ENCODE measurements around the gene APRT. TPM values are rescaled to one million over a fixed set of nuclear protein-coding genes. Genes with fewer than 3 reads are reported as not detected.
A peak's percentile ranks its signal among the peaks of the same experiment; 100 is the strongest.
"Not testable (repeated sequence)": the region's sequence is repeated elsewhere in the genome, so short reads cannot be mapped to it uniquely, and the experiment has no call there.

APRT gene
- total RNA-seq, 4 donors from 2014 or later, result 60.6 to 141 (median 98.6) TPM

DNA sequence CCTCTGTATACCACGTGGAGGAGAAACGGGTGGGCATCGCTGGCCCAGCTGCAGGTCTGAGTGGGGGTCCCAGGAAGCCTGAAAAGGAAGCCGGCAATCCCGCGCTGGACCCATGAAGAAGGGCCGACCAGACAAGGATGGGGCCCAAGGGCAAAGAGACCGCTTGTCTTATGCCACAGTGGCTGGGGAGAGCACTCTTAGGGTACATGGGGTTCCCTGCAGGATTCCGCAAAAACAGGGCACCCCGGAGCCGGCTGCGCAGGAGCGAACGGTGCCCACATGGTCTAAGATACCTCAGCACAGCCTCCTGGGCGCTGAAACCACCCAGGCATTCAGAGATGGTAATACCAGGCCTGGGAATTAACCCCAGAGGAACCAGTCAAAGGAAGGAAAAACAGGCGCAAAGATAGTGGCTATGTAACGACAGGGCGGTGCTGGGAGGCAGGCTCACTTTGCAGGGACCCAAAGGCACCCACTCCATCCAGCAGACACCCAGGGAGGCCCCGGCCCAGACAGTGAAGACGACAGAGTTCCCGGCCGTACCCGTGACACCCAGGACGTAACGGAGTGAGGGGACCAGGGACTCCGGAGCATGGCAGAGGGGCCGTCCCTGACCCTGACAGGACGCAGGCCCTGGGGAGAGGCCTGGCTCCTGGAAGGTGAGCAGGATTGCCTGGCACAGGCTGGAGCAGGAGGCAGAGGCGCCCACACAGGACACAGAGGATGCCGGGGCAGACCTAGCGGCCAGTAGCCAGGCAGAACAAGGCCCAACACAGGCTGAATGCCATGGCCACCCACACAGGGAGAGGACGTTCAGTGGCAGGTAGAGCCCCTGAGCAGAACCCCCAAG lies 37.0 kb downstream of the APRT start:
- no peak for DNase-seq (ENCODE audit: extremely low spot score)
- TF ChIP-seq POLR2AphosphoS5 (IDR thresholded peaks at IDR 0.05), result no peak
- TF ChIP-seq, protein P1, sequence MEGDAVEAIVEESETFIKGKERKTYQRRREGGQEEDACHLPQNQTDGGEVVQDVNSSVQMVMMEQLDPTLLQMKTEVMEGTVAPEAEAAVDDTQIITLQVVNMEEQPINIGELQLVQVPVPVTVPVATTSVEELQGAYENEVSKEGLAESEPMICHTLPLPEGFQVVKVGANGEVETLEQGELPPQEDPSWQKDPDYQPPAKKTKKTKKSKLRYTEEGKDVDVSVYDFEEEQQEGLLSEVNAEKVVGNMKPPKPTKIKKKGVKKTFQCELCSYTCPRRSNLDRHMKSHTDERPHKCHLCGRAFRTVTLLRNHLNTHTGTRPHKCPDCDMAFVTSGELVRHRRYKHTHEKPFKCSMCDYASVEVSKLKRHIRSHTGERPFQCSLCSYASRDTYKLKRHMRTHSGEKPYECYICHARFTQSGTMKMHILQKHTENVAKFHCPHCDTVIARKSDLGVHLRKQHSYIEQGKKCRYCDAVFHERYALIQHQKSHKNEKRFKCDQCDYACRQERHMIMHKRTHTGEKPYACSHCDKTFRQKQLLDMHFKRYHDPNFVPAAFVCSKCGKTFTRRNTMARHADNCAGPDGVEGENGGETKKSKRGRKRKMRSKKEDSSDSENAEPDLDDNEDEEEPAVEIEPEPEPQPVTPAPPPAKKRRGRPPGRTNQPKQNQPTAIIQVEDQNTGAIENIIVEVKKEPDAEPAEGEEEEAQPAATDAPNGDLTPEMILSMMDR (IDR thresholded peaks at IDR 0.05), result no peak
- H3K4me3 ChIP-seq, result no peak overlapping the region
- no peaks in the 10 kb centered on the region for H3K27me3 ChIP-seq
- H3K9me3 ChIP-seq, result no peaks in the 10 kb centered on the region
- WGBS, result 92% methylated on average over 23 of the region's 32 CpGs
- peaks cover 75 to 100% (median 100%) of the 10 kb centered on the region in 4 donors for H3K4me1 ChIP-seq
- no peaks in the 10 kb centered on the region for H3K36me3 ChIP-seq
- intact Hi-C loops (cut with DNase I), result no loop called here
- H3K27ac ChIP-seq (replicated peaks in 1 of 4), result peak overlapping the region; percentile 88 to 92 (median 92)

DNA sequence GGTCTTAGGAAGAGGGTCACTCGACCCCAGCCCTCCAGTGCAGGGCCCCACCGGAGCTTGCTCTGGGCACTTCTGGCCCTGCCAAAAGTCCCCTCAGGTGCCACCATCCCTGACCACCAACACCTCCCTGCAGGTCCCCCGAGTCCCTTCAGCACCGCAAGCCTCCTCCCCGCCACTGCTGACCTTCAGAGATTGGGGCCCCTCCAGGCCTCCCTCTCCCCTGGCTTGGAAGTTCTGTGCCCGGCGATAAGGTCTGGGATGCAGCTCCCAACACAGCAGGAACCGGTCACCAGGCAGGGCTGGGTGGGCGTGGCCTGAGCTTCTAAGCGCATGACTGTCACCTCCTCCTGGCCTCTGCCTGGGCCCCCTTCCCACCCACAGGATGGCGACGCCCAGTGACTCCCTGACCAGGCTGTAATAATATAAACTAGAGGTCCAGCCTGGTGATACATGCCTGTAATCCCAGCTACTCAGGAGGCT lies 37.9 kb downstream of the APRT start:
- intact Hi-C loops (cut with DNase I), result no loop called here
- Histone ChIP-seq H3K27me3 (no peaks in the 10 kb centered on the region), H3K9me3 (no peaks in the 10 kb centered on the region), H3K4me3 (no peak overlapping the region), H3K27ac (replicated peaks in 1 of 4) (peak overlapping the region; percentile 88 to 92 (median 92)), H3K36me3 (no peaks in the 10 kb centered on the region), H3K4me1 (peaks cover 75 to 100% (median 100%) of the 10 kb centered on the region in 4 donors)
- no peak for DNase-seq (ENCODE audit: extremely low spot score)
- TF ChIP-seq POLR2AphosphoS5 (IDR thresholded peaks at IDR 0.05), result peak; percentile 14 to 48
- TF ChIP-seq EP300 (IDR thresholded peaks at IDR 0.05), result no peak
- TF ChIP-seq POLR2A (IDR thresholded peaks at IDR 0.05; ENCODE audit: low read depth), result no peak
- TF ChIP-seq, protein P1 (IDR thresholded peaks at IDR 0.05), result no peak
- 35% methylated on average over 7 of the region's 12 CpGs for WGBS

DNA sequence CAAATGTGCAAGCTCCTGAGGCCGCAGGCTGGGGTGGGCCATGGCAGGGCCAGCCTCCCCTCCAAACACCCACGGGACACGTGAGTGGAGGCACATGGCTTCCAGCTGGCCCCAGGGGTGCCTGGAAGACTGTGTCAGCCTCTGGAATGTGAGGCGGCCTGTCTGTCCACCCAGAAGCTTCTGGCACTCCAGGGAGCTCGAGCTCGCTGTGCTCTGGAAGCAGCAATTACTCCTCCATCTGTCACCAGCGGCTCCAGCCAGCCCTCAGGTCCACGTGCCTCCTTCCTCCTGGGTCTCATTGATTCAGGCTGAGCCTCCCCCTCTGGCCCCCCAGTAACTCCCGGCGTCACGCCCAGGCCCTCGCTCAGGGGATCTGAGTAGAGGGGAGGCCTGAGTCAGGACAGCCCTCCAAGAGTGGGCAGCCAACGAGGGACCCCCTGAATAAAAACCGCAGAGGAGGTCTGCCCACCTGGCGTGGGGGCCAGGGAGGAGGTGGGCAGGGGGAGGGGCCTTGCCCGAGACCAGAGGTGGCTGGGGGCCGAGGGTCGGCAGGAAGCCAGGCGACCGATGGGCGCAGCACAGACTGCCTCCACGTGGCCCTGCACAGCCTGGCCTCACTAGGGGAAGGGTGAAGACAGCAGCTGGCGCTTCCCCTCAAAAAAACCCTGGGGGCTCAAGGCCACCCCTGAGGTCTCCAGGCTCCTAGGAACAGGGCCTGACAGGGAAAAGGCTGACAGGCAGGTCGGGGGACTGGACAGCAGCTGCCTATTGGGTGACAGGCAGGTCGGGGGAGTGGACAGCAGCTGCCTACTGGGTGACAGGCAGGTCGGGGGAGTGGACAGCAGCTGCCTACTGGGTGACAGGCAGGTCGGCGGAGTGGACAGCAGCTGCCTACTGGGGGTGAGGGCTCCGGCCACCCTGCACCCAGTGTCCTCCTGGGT lies 38.6 kb downstream of the APRT start:
- DNase-seq (ENCODE audit: extremely low spot score), result no peak
- Histone ChIP-seq H3K4me1 (peaks cover 76 to 100% (median 100%) of the 10 kb centered on the region in 4 donors), H3K27ac (replicated peaks in 1 of 4) (peak overlapping the region; percentile 88 to 92 (median 92)), H3K36me3 (no peaks in the 10 kb centered on the region), H3K9me3 (no peaks in the 10 kb centered on the region), H3K4me3 (no peak overlapping the region), H3K27me3 (no peaks in the 10 kb centered on the region)
- WGBS, result 29% methylated on average over 21 of the region's 29 CpGs
- TF ChIP-seq POLR2AphosphoS5 (IDR thresholded peaks at IDR 0.05) (peak; percentile 83 to 92), POLR2A (IDR thresholded peaks at IDR 0.05; ENCODE audit: low read depth) (no peak), EP300 (IDR thresholded peaks at IDR 0.05) (peak; percentile 45)
- intact Hi-C loops (cut with DNase I), result no loop called here

DNA sequence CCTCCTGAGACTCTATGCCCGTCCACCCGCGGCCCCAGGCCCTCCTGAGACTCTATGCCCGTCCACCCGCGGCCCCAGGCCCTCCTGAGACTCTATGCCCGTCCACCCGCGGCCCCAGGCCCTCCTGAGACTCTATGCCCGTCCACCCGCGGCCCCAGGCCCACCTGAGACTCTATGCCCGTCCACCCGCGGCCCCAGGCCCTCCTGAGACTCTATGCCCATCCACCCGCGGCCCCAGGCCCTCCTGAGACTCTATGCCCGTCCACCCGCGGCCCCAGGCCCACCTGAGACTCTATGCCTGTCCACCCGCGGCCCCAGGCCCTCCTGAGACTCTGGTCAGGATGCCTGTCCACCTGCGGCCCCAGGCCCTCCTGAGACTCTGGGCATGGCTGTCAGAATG lies 39.9 kb downstream of the APRT start:
- peaks cover 82 to 100% (median 100%) of the 10 kb centered on the region in 4 donors for H3K4me1 ChIP-seq
- H3K36me3 ChIP-seq; intact Hi-C loops (cut with DNase I); H3K9me3 ChIP-seq; DNase-seq (ENCODE audit: extremely low spot score); H3K4me3 ChIP-seq; H3K27me3 ChIP-seq: not testable (repeated sequence)
- WGBS, result no CpG with 5 or more reads among the region's 23 CpGs
- H3K27ac ChIP-seq (replicated peaks in 1 of 4), result peak overlapping the region; percentile 88 to 92 (median 92)

DNA sequence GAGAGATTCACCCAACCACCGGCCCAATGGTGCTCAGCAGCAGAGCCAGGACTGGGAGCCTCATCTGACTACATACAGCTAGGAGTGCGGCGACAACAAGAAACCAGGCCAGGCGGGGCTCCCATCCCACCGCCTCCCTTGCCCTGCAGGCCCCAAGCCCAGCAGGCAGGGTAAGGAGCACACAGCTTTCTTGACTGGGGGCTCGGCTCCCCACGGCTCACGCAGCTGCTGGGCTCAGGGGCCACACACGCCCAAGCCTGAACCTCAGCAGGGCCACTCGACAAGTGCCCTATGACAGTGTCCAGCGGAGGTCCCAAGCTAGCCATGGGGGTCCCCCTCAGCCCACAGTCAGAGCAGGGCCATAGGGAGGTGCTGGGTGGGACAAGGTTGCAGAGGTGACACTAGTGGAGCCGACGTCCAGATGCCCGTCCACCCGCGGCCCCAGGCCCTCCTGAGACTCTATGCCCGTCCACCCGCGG lies 40.4 kb downstream of the APRT start:
- Histone ChIP-seq H3K27ac (replicated peaks in 1 of 4) (peak overlapping the region; percentile 88 to 92 (median 92)), H3K36me3 (no peaks in the 10 kb centered on the region), H3K4me3 (peak overlapping the region; percentile 35 to 49 (median 39)), H3K4me1 (peaks cover 79 to 100% (median 100%) of the 10 kb centered on the region in 4 donors), H3K27me3 (no peaks in the 10 kb centered on the region), H3K9me3 (no peaks in the 10 kb centered on the region)
- 74% methylated on average over 6 of the region's 19 CpGs for WGBS
- intact Hi-C loops (cut with DNase I), result no loop called here
- TF ChIP-seq EP300 (IDR thresholded peaks at IDR 0.05) (no peak), POLR2AphosphoS5 (IDR thresholded peaks at IDR 0.05) (no peak), POLR2A (IDR thresholded peaks at IDR 0.05; ENCODE audit: low read depth) (no peak)
- TF ChIP-seq, protein P1 (IDR thresholded peaks at IDR 0.05), result no peak
- DNase-seq (ENCODE audit: extremely low spot score), result no peak

Data from esophagus muscularis mucosa (tissue), 4 donors.